SK-N-MC (cell line): ENCODE results near the gene ZNF684.

ENCODE experiments used
- EZH2 ChIP-seq: fragments of 200-600 bp; sonication (generic); IDR thresholded peaks from one replicate; pipeline ENCODE4 v1.6.1; 2017; ENCODE audit warnings: antibody characterized with exemption
- FOXP2 ChIP-seq: optimal IDR thresholded peaks from 2 replicates; pipeline ENCODE3; 2011; ENCODE audit warnings: mild to moderate bottlenecking, moderate library complexity; ENCODE audit not compliant: insufficient read depth; ENCODE audit errors: extremely low read length, control extremely low read depth
- POLR2AphosphoS5 ChIP-seq: IDR thresholded peaks from 2 replicates; pipeline ENCODE4 v1.6.1; 2012; ENCODE audit warnings: mild to moderate bottlenecking, low read depth, low read length, borderline replicate concordance

DNA sequence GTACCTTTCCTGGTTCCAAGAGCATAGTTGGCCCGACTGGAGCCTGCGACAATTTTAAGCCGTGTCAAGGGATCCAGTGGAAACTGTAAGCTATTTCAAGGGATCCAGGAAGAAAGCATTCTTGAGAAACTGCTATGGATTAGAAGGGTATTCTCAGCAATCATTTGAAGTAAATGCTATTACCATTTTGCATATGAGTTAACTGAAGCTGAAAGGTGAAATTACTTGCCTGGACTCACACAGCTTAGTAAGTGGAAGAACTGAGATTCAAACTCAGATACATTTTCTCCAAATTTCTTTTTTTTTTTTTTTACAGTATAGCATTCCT, 589 bp downstream of the ZNF684 start:
- TF ChIP-seq POLR2AphosphoS5 (no peak), EZH2 (no peak), FOXP2 (no peak)
